Measurements from ENCODE around the gene RPL18A. TPM values are rescaled to one million over a fixed set of nuclear protein-coding genes. Genes with fewer than 3 reads are reported as not detected.

The RPL18A gene
- total and polyA plus RNA-seq, 2 of the 4 experiments (the other 2 are of a cell fraction), result 1,351 to 1,735 TPM

GRCh38 chr19:17859533-17860330 lies at the start of gene RPL18A (continued):
- TF ChIP-seq SMC3 (IDR thresholded peaks at IDR 0.05; ENCODE audit: low read depth, low read length) (peak; percentile 72), MAZ (IDR thresholded peaks at IDR 0.05; ENCODE audit: borderline replicate concordance, low read depth, low read length) (no peak; the same call in 1 of the 2 replicates), RAD21 (IDR thresholded peaks at IDR 0.05; ENCODE audit: low read length) (peak; percentile 60), CHD1 (IDR thresholded peaks at IDR 0.05; ENCODE audit: low read depth, low read length) (no peak), FOS (IDR thresholded peaks at IDR 0.05; ENCODE audit: low read depth, low read length) (peak; percentile 49; the same call in 1 of the 2 replicates), MAFK (IDR thresholded peaks at IDR 0.05; ENCODE audit: low read depth, low read length) (no peak)

- H2AFZ ChIP-seq (replicated peaks; ENCODE audit: low read length, poor library complexity), result no peak overlapping the region
- no peak overlapping the region for H2AK5ac ChIP-seq (ENCODE audit: low read depth, low read length)
- no peak overlapping the region for H3K9ac ChIP-seq (ENCODE audit: low read depth, low read length)
- no peak overlapping the region for H3K4me2 ChIP-seq (ENCODE audit: low read depth, low read length)
- in situ Hi-C loops (cut with MboI; ENCODE audit: low sequenced_read_pairs) (no loop called here), dilution Hi-C loops (cut with HindIII; ENCODE audit: low sequenced_read_pairs, unreplicated experiment) (no loop called here), intact Hi-C loops (cut with micrococcal nuclease) (no loop called here)
- H3K14ac ChIP-seq (replicated peaks; ENCODE audit: low read depth, low read length), result no peak overlapping the region
- no peak overlapping the region for H2BK120ac ChIP-seq (ENCODE audit: low read depth, low read length)
- H3K27me3 ChIP-seq (ENCODE audit: control insufficient read depth, insufficient read depth, low read length), result peaks cover 29% of the 10 kb centered on the region
- H3K56ac ChIP-seq (ENCODE audit: extremely low read depth, insufficient read depth, low read length), result no peak overlapping the region
- no peak overlapping the region for H2BK15ac ChIP-seq (ENCODE audit: low read depth, low read length)
- H3K4me3 ChIP-seq (ENCODE audit: insufficient read depth, low read depth, low read length), result no peak overlapping the region
- H2BK5ac ChIP-seq (ENCODE audit: low read depth, low read length, poor library complexity, severe bottlenecking), result no peak overlapping the region
- H2AK9ac ChIP-seq (replicated peaks; ENCODE audit: low read depth, low read length, poor library complexity), result no peak overlapping the region
- no peak overlapping the region for H2BK20ac ChIP-seq (ENCODE audit: low read depth, low read length)
- BruUV-seq (replicated peaks), result no TSS peak
- POLR2A ChIA-PET (ENCODE audit: unreplicated experiment), result no interaction called here
- H4K5ac ChIP-seq (ENCODE audit: low read depth, low read length), result no peak overlapping the region
- no peak overlapping the region for H4K91ac ChIP-seq (ENCODE audit: insufficient read depth, low read depth, low read length)
- TF ChIP-seq RAD21 (IDR thresholded peaks at IDR 0.05; ENCODE audit: low read length) (no peak), CTCF (conservative IDR thresholded peaks at IDR 0.05; ENCODE audit: low read depth, low read length) (no peak), FOS (IDR thresholded peaks at IDR 0.05; ENCODE audit: low read depth, low read length) (no peak), CHD1 (IDR thresholded peaks at IDR 0.05; ENCODE audit: low read depth, low read length) (no peak), RFX5 (IDR thresholded peaks at IDR 0.05; ENCODE audit: low read depth, low read length) (no peak), ELK1 (IDR thresholded peaks at IDR 0.05; ENCODE audit: borderline replicate concordance, low read depth, low read length) (no peak), POLR2A (IDR thresholded peaks at IDR 0.05; ENCODE audit: low read depth, low read length) (no peak), USF2 (IDR thresholded peaks at IDR 0.05; ENCODE audit: low read depth, low read length) (no peak), SMC3 (IDR thresholded peaks at IDR 0.05; ENCODE audit: low read depth, low read length) (no peak), MAZ (IDR thresholded peaks at IDR 0.05; ENCODE audit: borderline replicate concordance, low read depth, low read length) (no peak)
- no peak for DNase-seq
- H3K36me3 ChIP-seq (ENCODE audit: control insufficient read depth, insufficient read depth, low read length), result no peaks in the 10 kb centered on the region
- no peaks in the 10 kb centered on the region for H3K79me1 ChIP-seq (ENCODE audit: low read depth in 1 of 2, low read length in 2 of 2)
- WGBS, 2 experiments (ENCODE audit: extremely low coverage in 2 of 2, insufficient read length in 1 of 2), result no CpG with 5 or more reads among the region's 2 CpGs
- no peak overlapping the region for H3K27ac ChIP-seq (ENCODE audit: insufficient read depth, low read length)
- no peak overlapping the region for H3K18ac ChIP-seq (ENCODE audit: low read depth, low read length)
- H4K8ac ChIP-seq (ENCODE audit: low read depth in 2 of 2, low read length in 2 of 2), result no peak overlapping the region
- no peaks in the 10 kb centered on the region for H4K20me1 ChIP-seq (ENCODE audit: insufficient read depth, low read length)
- no peaks in the 10 kb centered on the region; the same call in 1 of the 2 replicates for H3K9me3 ChIP-seq (ENCODE audit: control insufficient read depth, insufficient read depth, low read length)
- H3K4ac ChIP-seq (ENCODE audit: low read depth, low read length), result no peak overlapping the region
- no peak for ATAC-seq (ENCODE audit: low read depth)
- H3K9me1 ChIP-seq (ENCODE audit: insufficient read depth, low read length), result no peaks in the 10 kb centered on the region
- CTCF ChIA-PET, result interaction anchor here (0.6 to 0.7 kb wide), 2 partner anchors 13 to 226 kb away, joined by 3 to 6 read pairs; no protein-coding TSS in a partner anchor
- H3K23ac ChIP-seq (ENCODE audit: low read depth, low read length), result no peak overlapping the region
- no peaks in the 10 kb centered on the region for H3K4me1 ChIP-seq (ENCODE audit: control insufficient read depth, insufficient read depth, low read length)
These were observed 48.6 kb upstream of the RPL18A start for GRCh38 chr19:17811103-17811502.
